Transverse colon (tissue), 4 donors: ENCODE data around the gene TTC28.

Source experiments
- EP300 ChIP-seq: sonication (generic); formaldehyde crosslinking; IDR thresholded peaks from one replicate; pipeline ENCODE4 v1.6.1; 2017; ENCODE audit warnings: antibody characterized with exemption, low read depth
- POLR2A ChIP-seq: fragments of 450-650 bp; IDR thresholded peaks from one replicate; pipeline ENCODE4 v1.6.1; 2016; ENCODE audit warnings: antibody characterized with exemption, mild to moderate bottlenecking, moderate library complexity
- POLR2AphosphoS5 ChIP-seq, 3 donors: sonication (generic); formaldehyde crosslinking; IDR thresholded peaks; one replicate each; pipeline ENCODE4 v1.6.1; 2016; ENCODE audit warnings: antibody characterized with exemption in 3 of 3
- TF ChIP-seq, protein P1 (sequence below), 5 experiments: fragments of 200-600 bp in 3 of 5; fragments of 450-650 bp in 2 of 5; sonication (generic) in 3 of 5; IDR thresholded peaks; 1 replicate in 2 of 5; 2 replicates in 3 of 5; pipeline ENCODE4 v1.5.1; 2016 to 2017; ENCODE audit warnings: antibody characterized with exemption in 5 of 5, inconsistent platforms in 3 of 5, mild to moderate bottlenecking in 2 of 5, moderate library complexity in 1 of 5

DNA sequence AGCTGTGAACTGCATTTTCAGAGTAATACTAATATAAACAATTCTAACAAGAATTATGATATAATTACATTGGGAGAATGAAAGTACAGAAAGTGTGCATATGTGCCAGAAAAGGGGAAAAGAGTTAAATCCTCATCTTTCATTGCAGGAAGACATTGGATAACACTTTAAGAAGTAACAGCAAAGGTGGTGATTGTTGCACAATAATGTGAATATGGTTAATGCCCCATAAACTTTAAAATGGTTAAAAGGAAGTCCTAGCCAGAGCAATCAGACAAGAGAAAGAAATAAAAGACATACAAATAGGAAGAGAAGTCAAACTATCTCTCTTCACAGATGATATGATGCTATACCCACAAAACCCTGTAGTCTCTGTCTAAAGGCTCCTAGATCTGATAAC lies 111.5 kb downstream of the TTC28 start:
- TF ChIP-seq POLR2AphosphoS5 (IDR thresholded peaks at IDR 0.05) (no peak), EP300 (no peak), POLR2A (no peak)
- TF ChIP-seq, protein P1, sequence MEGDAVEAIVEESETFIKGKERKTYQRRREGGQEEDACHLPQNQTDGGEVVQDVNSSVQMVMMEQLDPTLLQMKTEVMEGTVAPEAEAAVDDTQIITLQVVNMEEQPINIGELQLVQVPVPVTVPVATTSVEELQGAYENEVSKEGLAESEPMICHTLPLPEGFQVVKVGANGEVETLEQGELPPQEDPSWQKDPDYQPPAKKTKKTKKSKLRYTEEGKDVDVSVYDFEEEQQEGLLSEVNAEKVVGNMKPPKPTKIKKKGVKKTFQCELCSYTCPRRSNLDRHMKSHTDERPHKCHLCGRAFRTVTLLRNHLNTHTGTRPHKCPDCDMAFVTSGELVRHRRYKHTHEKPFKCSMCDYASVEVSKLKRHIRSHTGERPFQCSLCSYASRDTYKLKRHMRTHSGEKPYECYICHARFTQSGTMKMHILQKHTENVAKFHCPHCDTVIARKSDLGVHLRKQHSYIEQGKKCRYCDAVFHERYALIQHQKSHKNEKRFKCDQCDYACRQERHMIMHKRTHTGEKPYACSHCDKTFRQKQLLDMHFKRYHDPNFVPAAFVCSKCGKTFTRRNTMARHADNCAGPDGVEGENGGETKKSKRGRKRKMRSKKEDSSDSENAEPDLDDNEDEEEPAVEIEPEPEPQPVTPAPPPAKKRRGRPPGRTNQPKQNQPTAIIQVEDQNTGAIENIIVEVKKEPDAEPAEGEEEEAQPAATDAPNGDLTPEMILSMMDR (IDR thresholded peaks at IDR 0.05) = no peak
